RWPE2 (cell line): Measurements from ENCODE around the gene MCF2L.
A peak's percentile ranks its signal among the peaks of the same experiment; 100 is the strongest.

Source experiments
- ATAC-seq: fragments of 200-7000 bp; cut with Tn5 transposase; 3 replicates; pipeline ENCODE4 v1.9.1; 2021; ENCODE audit warnings: low read depth
- DNase-seq: peaks from one replicate; pipeline ENCODE4 v3.0.0-alpha.2; 2020; ENCODE audit warnings: low spot score
- H3K27ac ChIP-seq: fragments of 450-650 bp; 2 replicates; pipeline ENCODE4 v1.5.1; 2017; ENCODE audit warnings: mild to moderate bottlenecking; ENCODE audit not compliant: poor library complexity, severe bottlenecking
- H3K27me3 ChIP-seq: fragments of 250-450 bp; sonication (Bioruptor Pico); 2 replicates; pipeline ENCODE4 v1.5.1; 2021; ENCODE audit warnings: mild to moderate bottlenecking, moderate library complexity; ENCODE audit not compliant: insufficient read depth, poor library complexity, severe bottlenecking
- H3K36me3 ChIP-seq: fragments of 250-450 bp; sonication (Bioruptor Pico); 2 replicates; pipeline ENCODE4 v1.5.1; 2020; ENCODE audit warnings: low read depth, mild to moderate bottlenecking, moderate library complexity
- H3K4me1 ChIP-seq: fragments of 250-450 bp; sonication (Bioruptor Pico); 2 replicates; pipeline ENCODE4 v1.5.1; 2021; ENCODE audit warnings: mild to moderate bottlenecking, moderate library complexity; ENCODE audit not compliant: insufficient read depth, poor library complexity, severe bottlenecking
- H3K4me3 ChIP-seq: fragments of 250-450 bp; sonication (Bioruptor Pico); 2 replicates; pipeline ENCODE4 v1.5.1; 2021; ENCODE audit warnings: mild to moderate bottlenecking, moderate library complexity; ENCODE audit not compliant: severe bottlenecking
- H3K9me3 ChIP-seq: fragments of 250-450 bp; sonication (Bioruptor Pico); 2 replicates; pipeline ENCODE4 v1.5.1; 2021; ENCODE audit warnings: mild to moderate bottlenecking, moderate library complexity; ENCODE audit not compliant: severe bottlenecking
- TF ChIP-seq, protein P1 (sequence below): fragments of 450-650 bp; IDR thresholded peaks from one replicate; pipeline ENCODE4 v1.5.1; 2017; ENCODE audit warnings: mild to moderate bottlenecking, moderate library complexity; ENCODE audit not compliant: poor library complexity, severe bottlenecking

Gene MCF2L

DNA sequence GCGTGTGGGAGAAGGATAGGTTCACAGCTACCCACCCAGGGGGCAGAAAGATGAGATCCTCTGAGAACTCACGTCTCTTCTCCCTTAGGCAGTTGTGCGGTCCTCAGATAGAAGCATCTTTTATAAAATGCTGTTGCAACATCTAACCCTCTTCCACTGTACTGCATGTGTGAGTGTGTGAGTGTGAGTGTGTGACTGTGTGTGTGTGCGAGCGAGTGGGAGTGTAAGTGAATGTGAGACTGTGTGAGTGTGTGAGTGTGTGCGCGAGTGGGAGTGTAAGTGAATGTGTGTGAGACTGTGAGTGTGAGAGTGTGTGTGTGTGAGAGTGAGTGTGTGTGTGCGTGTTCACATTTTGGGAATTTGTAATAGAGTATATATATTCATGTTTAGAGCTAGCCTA, 81.0 kb downstream of the MCF2L start:
- TF ChIP-seq, protein P1, sequence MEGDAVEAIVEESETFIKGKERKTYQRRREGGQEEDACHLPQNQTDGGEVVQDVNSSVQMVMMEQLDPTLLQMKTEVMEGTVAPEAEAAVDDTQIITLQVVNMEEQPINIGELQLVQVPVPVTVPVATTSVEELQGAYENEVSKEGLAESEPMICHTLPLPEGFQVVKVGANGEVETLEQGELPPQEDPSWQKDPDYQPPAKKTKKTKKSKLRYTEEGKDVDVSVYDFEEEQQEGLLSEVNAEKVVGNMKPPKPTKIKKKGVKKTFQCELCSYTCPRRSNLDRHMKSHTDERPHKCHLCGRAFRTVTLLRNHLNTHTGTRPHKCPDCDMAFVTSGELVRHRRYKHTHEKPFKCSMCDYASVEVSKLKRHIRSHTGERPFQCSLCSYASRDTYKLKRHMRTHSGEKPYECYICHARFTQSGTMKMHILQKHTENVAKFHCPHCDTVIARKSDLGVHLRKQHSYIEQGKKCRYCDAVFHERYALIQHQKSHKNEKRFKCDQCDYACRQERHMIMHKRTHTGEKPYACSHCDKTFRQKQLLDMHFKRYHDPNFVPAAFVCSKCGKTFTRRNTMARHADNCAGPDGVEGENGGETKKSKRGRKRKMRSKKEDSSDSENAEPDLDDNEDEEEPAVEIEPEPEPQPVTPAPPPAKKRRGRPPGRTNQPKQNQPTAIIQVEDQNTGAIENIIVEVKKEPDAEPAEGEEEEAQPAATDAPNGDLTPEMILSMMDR: no peak
- H3K36me3 ChIP-seq: no peaks in the 10 kb centered on the region
- H3K4me1 ChIP-seq: no peaks in the 10 kb centered on the region

DNA sequence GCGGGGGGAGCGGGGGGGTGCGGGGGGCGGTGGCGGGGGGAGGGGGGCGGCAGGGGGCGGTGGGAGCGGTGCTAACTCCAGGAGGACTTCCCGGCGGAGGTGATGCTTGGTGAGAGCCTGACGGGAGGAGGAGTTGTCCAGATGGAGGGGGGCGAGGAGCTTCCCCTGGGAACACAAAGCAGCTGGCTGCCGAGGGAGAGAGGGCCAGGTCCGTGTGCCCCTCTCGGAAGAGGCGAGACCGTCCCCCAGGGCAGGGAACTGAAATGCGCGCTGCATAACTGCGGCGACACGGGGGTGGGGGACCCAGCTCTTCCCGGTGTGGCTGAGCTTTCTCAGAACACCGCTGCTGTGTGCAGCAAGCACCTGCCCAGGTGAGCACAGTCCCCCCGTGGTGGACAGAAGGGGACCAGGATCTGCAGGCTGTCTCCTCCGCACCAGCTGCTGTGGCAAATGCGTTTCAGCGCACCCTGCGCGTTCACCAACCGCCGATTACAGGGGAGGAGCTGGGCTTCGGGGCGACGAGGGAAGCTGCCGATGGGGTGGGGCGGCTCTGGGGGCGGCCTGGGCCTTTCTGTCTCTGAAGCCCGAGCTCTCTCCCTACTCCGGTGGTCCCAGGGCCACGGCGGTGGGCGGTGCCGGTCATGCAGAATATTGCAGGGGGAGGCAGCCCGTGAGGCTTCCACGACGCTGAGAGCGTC, 81.9 kb downstream of the MCF2L start:
- Histone ChIP-seq H3K36me3 (no peaks in the 10 kb centered on the region), H3K9me3 (no peaks in the 10 kb centered on the region), H3K4me3 (no peak overlapping the region), H3K4me1 (no peaks in the 10 kb centered on the region), H3K27ac (no peak overlapping the region), H3K27me3 (peaks cover 17% of the 10 kb centered on the region)
- DNase-seq (peak; percentile 55), ATAC-seq (no peak)
- TF ChIP-seq, protein P1: no peak

More for the DNA sequence above, 81.0 kb downstream of the MCF2L start:
- H3K4me3 ChIP-seq: no peak overlapping the region
- H3K9me3 ChIP-seq: no peaks in the 10 kb centered on the region
- no peak overlapping the region for H3K27ac ChIP-seq
- peaks cover 17% of the 10 kb centered on the region for H3K27me3 ChIP-seq
- DNase-seq: peak; percentile 17
- ATAC-seq: no peak

DNA sequence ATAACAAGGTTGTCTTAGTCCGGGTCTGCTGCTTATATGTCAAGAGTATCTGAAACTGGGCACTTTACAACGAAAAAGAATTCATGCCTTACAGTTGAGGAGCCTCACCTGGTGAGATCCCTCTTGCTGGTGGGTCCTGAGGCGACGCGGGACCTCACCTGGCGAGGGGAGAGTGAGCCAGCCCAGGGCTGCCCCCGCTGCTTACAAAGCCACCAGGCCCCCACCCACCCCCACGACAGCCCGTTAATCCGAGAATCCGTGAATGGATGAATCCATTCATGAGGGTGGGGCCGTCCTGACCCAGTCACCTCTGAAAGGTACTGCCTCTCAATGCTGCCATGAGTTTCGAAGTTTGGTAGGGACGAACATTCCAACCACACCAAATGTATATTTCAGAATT, 82.6 kb downstream of the MCF2L start:
- DNase-seq: peak; percentile 30
- Histone ChIP-seq H3K4me1 (no peaks in the 10 kb centered on the region), H3K36me3 (no peaks in the 10 kb centered on the region), H3K9me3 (no peaks in the 10 kb centered on the region), H3K4me3 (no peak overlapping the region), H3K27me3 (peaks cover 17% of the 10 kb centered on the region), H3K27ac (no peak overlapping the region)
- TF ChIP-seq, protein P1: no peak
- ATAC-seq: no peak

DNA sequence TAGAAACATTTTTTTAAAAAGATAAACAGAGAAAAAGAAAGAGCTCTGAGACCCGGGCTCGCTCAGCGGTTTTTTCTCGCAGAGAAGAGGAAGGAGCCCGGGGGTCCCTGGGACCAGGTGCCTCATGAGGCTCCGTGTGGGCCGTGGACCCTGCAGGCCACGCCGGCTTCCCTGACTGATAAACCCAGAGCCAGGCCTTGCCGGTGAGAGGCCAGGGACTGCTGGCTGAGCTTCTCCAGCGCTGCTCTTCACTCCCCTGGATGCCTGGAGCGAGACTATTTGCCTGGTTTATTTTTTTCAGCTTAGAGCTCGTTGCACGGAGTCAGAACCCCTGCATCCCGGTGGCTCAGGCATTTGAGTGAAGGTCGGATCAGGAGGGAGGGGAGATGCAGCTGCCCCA, 83.2 kb downstream of the MCF2L start:
- ATAC-seq (no peak), DNase-seq (peak; percentile 39)
- Histone ChIP-seq H3K36me3 (no peaks in the 10 kb centered on the region), H3K4me1 (no peaks in the 10 kb centered on the region), H3K27ac (no peak overlapping the region), H3K9me3 (no peaks in the 10 kb centered on the region), H3K27me3 (peaks cover 17% of the 10 kb centered on the region), H3K4me3 (no peak overlapping the region)
- TF ChIP-seq, protein P1: no peak

DNA sequence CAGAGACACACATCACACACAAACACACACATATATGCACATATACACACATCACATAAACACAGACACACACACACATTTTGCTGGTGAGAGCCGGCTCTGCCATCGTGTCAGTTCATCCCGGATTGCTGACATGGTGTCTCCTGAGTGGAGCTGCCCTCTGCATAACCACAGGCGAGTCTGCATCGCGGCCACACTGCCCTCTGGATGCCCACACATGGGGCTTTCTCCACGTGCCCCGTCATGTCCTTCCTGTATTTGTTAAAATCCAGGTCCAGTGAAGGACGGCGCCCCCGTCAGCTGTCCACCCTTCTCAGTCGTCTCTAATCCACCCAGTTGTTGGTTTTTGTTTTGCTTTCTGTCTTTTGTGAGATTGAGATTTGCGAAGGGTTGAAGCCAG, 84.0 kb downstream of the MCF2L start:
- Histone ChIP-seq H3K4me3 (no peak overlapping the region), H3K4me1 (no peaks in the 10 kb centered on the region), H3K9me3 (no peaks in the 10 kb centered on the region), H3K27me3 (peaks cover 17% of the 10 kb centered on the region), H3K27ac (no peak overlapping the region), H3K36me3 (no peaks in the 10 kb centered on the region)
- DNase-seq (peak; percentile 42), ATAC-seq (no peak)
- TF ChIP-seq, protein P1: no peak
